NCI-H1417 (cell line): ENCODE measurements around the gene RASSF8.

Experiments
- DNase-seq, 3 experiments: peaks; one replicate each; lab custom pipeline; 2025; lab: John Stamatoyannopoulos, UW

The RASSF8 gene

DNA sequence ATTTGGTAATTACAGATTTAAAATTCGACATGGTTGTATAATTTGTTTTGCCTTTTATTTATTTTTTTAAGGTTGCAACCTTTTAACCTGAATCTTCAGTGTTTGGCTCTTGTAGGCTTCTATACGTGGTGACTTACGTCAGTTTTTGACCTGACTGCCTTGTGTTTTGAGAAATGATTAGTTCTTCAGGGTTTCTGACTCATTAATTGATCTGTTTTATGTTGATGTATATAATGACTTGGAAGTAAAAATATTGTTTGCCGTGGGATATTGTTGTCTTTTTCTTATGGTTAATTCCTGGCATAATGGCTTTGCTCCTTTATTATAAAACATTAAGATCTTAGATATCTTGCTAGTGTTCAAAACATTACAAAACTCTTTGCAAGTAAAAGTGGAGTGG, 2.5 kb downstream of the RASSF8 start:
- DNase-seq = no peak

DNA sequence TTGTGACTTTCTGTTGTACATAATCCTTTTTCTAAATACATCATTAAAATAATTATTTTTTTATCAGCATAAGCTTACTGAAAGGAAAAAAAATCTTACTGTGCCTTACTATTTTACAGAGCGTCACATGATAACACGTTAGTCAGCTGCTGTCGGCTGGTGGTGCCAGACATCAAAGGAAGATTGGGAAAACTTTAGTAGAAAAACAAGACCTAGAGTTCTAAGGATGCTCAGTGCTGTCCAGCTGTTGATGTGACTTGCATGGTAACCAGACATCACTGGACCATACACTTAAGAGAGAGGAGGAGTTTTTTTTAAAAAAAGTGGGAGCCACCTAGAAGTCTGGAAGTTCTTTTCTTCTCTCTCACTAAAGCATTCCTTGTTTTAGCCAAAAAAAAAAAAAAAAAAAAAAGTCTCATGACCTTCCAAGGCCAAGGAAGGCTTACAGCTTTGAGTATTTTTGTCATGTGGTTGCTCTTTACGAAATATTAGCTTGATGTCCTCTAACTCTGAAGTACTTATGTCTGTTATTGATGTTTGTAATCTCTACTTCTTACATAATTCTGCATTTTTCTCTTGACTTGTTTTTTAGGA, 4.5 kb downstream of the RASSF8 start:
- DNase-seq = no peak

GRCh38 chr12:25965682-25966081, 7.2 kb downstream of the RASSF8 start:
- DNase-seq = no peak

DNA sequence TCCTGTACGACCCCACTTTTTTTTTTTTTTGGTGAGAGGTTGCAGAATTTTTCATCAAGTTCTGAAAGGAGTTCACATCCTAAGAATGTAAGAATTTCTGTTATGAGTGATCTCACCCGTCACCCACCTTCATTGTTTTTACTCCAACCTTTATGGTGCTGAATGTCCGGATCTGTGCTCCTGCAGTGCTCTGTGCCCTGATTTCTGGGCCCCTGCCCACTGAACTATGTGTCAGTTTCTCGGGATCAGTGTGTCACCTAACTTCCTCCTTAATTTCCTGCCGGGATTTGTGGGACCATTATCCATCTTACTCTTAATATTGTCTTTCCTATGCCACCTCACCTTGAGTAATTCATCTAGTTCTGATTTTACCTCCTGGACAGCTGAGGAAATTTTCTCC, 11.6 kb downstream of the RASSF8 start:
- no peak for DNase-seq

GRCh38 chr12:25970916-25971653, 12.6 kb downstream of the RASSF8 start:
- no peak for DNase-seq

DNA sequence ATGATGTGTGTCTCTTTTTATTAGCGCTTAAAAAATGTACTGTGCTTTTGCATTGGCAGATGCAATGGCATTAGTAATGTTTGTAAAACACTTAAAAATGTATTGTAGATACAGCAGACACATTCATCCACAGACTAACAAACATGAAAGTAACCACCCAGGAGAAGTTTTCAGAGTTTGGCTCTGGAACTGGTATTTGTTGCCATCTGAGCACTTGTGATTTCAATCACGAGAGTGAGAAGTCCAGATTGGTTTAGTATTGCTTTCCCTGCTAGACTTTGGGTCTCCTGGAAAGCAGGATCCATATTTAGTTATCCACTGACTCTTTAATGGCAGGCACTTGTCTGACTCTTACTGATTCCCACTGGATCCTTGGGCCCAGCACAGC, 13.2 kb downstream of the RASSF8 start:
- DNase-seq = no peak

DNA sequence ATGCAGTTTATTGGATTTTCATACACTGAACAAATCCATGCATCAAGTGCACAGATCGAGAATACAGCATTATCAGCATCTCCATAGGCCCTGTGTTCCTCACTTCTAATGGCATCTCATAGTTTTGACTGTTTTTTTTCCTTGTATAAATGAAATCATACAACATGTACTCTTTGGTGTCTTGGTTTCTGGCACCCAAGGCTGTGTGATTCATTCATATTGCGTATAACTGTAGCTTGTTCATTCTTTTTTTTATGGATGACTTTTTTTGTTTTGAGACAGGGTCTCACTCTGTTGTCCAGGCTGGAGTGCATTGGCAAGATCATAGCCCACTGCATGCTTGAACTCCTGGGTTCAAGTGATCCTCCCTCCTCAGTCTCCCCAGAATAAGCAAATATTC, 14.3 kb downstream of the RASSF8 start:
- DNase-seq = no peak

GRCh38 chr12:25975179-25975578, 16.7 kb downstream of the RASSF8 start:
- no peak for DNase-seq

DNA sequence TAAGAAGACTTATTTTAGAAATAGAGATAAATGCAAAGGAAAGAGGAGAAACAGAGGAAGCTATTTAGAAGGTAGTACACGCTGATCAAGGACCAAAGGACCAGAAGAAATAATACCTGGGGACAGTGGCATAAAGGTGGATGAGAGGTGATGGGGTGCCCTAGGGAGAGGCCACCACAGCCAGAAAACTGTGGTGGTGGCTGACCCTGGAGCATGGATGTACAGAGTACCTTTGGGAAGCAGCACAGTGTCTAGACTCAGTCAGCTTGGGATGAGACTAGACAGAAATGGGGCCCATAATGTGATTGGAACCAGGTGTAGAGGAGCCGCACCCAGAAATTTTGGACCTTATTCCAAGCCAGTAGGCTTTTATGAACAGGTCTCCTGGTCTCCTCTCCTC, 17.2 kb downstream of the RASSF8 start:
- DNase-seq = no peak

GRCh38 chr12:25976289-25976688, 17.8 kb downstream of the RASSF8 start:
- no peak for DNase-seq

- peak in 1 of 3 experiments; percentile 51 for DNase-seq
Measured at GRCh38 chr12:25977047-25977446, 18.6 kb downstream of the RASSF8 start.

DNA sequence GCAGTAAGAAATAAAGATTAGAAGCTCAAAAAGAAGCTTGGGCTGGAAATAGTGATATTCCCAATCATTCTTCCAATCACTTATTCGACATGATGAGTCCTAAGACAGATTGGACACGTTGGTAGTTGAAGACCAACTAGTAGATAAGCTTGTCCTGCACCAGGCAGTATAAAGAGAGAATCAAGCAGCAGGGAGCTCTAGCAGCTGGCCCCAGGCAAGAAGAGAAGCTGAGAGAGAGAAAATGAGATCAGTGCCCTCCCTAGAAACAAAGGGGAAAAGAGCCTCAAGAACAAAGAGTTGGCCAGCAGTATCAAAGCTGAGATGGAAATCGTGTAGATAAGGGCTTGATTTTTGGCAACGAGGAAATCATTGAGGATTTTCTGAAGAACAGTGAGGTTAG, 20.6 kb downstream of the RASSF8 start:
- peak in 1 of 3 experiments; percentile 22 for DNase-seq

DNA sequence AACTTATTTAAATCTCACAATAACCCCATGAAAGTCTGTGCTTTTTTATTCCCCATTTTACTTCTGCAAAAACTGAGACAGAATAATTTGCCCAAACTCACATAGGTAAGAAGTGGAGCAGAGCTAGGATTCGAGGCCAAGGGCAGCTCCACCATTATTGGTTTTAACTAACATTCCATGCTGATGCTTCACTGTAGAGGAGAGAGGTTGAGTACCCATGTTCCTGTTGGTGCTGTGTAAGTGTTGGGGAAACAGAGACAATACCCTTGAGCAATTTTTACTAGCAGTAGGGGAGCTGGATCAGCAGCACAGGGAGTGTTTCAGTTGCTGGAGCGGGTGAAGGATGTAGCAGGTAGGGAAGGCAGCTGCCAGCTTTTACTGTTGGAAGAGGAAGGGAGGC, 21.1 kb downstream of the RASSF8 start:
- DNase-seq = no peak

- no peak for DNase-seq
Measured at GRCh38 chr12:25980035-25980434, 21.6 kb downstream of the RASSF8 start.

DNA sequence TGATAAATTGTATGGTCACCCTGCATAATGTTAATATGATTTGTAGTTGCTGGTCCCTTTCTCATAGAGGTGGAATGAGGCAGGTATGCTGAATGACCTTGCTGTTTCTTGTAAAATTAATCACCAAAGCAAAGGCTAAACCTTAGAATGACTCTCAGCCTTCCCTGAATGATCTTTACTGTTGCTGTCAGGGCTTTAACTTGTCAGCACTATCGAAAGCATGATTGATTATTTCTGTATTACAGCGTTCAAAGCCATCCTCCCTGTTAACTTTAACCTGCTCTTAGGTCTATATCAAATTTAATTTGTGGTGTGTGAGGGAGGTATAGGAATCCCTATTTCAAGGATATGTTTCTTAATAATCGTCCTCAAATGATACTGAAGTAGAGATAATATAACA, 23.1 kb downstream of the RASSF8 start:
- DNase-seq = no peak

GRCh38 chr12:25982416-25982815, 23.9 kb downstream of the RASSF8 start:
- no peak for DNase-seq

DNA sequence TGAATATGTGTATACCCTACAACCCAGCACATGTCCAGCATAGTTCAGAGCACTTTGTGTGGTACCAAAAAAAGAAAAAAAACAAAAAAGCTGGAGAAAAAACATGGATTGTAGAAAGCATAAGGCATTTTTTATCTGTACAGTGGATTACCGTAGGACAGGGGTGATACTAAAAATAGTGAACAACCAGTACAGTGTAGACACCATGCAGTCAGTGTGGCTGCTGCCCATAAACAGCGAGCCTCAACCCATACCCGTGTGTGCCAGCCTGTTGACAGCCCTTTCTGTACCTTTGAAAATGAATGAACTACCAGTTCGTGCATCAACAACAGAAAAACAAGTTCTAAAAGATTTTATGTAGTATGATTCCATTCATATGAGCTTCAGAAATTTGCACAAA, 25.1 kb downstream of the RASSF8 start:
- no peak for DNase-seq

DNA sequence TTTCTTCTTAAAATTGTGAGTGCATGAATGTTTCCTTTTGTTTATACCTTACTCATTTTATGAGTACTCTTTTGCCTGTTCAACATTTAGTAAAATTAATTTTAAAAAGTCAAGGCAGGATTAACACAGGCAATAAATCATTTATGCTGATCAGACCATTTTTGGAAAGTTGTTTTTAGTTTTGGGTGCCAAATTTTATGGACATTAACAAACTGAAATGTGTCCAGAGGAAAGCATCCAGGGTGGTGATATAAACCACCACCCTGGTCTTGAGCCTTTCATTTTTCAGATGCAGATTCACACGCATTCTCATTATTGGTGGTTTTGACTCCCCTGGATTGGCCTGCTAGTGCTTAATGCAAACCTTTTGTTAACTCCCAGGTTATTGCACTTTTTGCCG, 26.3 kb downstream of the RASSF8 start:
- DNase-seq = peak in 1 of 3 experiments; percentile 39

- peak in 2 of 3 experiments; percentile 43 to 83 for DNase-seq
Measured at GRCh38 chr12:25985316-25986175, 27.1 kb downstream of the RASSF8 start.

DNA sequence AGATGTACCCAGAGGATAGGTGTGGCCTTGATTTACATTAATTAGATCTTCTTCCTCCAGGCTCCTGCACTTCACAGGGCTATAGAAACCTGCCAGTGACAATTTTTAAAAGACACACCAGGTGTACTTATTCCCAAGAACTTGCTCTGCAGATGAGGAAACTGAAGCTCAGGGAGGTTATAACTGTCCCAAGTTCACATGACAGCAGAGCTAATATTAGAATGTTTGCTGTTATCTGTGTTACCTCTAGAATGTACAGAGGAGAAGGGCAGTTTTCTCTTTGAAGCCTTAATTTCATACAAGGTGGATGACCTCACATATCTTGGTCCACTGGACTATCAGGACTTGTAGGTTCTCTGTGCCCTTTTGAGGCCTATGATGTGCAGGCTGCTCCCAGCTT, 27.7 kb downstream of the RASSF8 start:
- peak in 1 of 3 experiments; percentile 54 for DNase-seq

GRCh38 chr12:25988505-25988904, 30.0 kb downstream of the RASSF8 start:
- DNase-seq = no peak

DNA sequence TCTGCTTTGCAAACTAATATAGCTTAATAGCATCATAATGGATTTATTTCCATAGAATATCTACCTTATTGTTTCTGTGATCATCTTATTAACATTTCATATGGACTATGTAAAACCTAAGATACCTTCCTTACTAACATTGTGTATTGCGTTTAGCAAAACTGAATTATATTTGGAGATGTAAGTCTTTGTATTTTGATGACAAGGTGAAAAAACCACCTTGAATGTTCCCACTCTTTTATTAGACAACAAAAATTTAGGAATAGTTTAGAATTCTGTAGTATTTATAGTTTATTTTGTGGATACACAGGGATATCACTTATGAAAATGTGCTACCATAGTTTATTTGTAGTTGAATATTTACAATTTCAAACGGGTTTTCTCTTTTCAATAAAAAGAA, 32.0 kb downstream of the RASSF8 start:
- no peak for DNase-seq
